ENCODE results near the gene NEU4. TPM values are rescaled to one million over a fixed set of nuclear protein-coding genes. Genes with fewer than 3 reads are reported as not detected.

NEU4 gene
- total RNA-seq, 4 donors from 2014 or later, result 0.78 to 5.7 (median 1.1) TPM; not detected in 1

- Histone ChIP-seq H3K27ac (no peak overlapping the region), H3K9me3 (no peaks in the 10 kb centered on the region), H3K4me1 (peaks cover 4% of the 10 kb centered on the region in 2 donors), H3K27me3 (no peaks in the 10 kb centered on the region), H3K36me3 (no peaks in the 10 kb centered on the region), H3K4me3 (replicated peaks in 1 of 3) (no peak overlapping the region)
- no peak for TF ChIP-seq CTCF (IDR thresholded peaks at IDR 0.05)
- TF ChIP-seq POLR2A (IDR thresholded peaks at IDR 0.05), result no peak
- WGBS, 2 donors, result 78 to 90% methylated on average over 5 to 11 of the region's 27 CpGs
- no peak for DNase-seq
- intact Hi-C loops (cut with DNase I), result no loop called here
These were observed 44.8 kb downstream of the NEU4 start for GRCh38 chr2:241853651-241854341.

GRCh38 chr2:241854342-241855244, 45.6 kb downstream of the NEU4 start:
- intact Hi-C loops (cut with DNase I), result no loop called here
- H3K27ac ChIP-seq, result no peak overlapping the region
- peaks cover 9 to 12% of the 10 kb centered on the region in 2 donors for H3K4me1 ChIP-seq
- H3K9me3 ChIP-seq, result no peaks in the 10 kb centered on the region
- no peaks in the 10 kb centered on the region for H3K27me3 ChIP-seq
- TF ChIP-seq CTCF (IDR thresholded peaks at IDR 0.05) (no peak), POLR2A (IDR thresholded peaks at IDR 0.05) (no peak)
- WGBS, 2 donors, result 35 to 67% methylated on average over 5 to 11 of the region's 21 CpGs
- no peak for DNase-seq
- no peaks in the 10 kb centered on the region for H3K36me3 ChIP-seq
- H3K4me3 ChIP-seq (replicated peaks in 1 of 3), result no peak overlapping the region

GRCh38 chr2:241855245-241855887, 46.4 kb downstream of the NEU4 start:
- TF ChIP-seq POLR2A (IDR thresholded peaks at IDR 0.05), result no peak
- no peak for TF ChIP-seq CTCF (IDR thresholded peaks at IDR 0.05)
- no peaks in the 10 kb centered on the region for H3K27me3 ChIP-seq
- no peaks in the 10 kb centered on the region for H3K36me3 ChIP-seq
- 82 to 83% methylated on average over 10 to 17 of the region's 18 CpGs for WGBS, 2 donors
- no peaks in the 10 kb centered on the region for H3K9me3 ChIP-seq
- DNase-seq, result no peak
- peaks cover 14 to 17% of the 10 kb centered on the region in 2 donors for H3K4me1 ChIP-seq
- no peak overlapping the region for H3K4me3 ChIP-seq (replicated peaks in 1 of 3)
- no peak overlapping the region for H3K27ac ChIP-seq
- intact Hi-C loops (cut with DNase I), result no loop called here

GRCh38 chr2:241855888-241856422, 47.0 kb downstream of the NEU4 start:
- TF ChIP-seq POLR2A (IDR thresholded peaks at IDR 0.05) (no peak), CTCF (IDR thresholded peaks at IDR 0.05) (no peak)
- 73 to 83% methylated on average over 11 to 15 of the region's 20 CpGs for WGBS, 2 donors
- Histone ChIP-seq H3K4me3 (replicated peaks in 1 of 3) (no peak overlapping the region), H3K9me3 (no peaks in the 10 kb centered on the region), H3K27me3 (no peaks in the 10 kb centered on the region), H3K27ac (no peak overlapping the region), H3K36me3 (no peaks in the 10 kb centered on the region), H3K4me1 (peaks cover 14 to 21% of the 10 kb centered on the region in 2 donors)
- DNase-seq, result no peak
- intact Hi-C loops (cut with DNase I), result no loop called here

All from thyroid gland (tissue), 4 donors.